Glutamatergic neuron (in vitro differentiated cells): ENCODE data around the gene DHX35. TPM values are rescaled to one million over a fixed set of nuclear protein-coding genes. Genes with fewer than 3 reads are reported as not detected.

Experiments
- DNase-seq: peaks from one replicate; pipeline ENCODE4 v3.0.0; 2022
- H3K27ac Mint-ChIP-seq: one replicate; pipeline ENCODE4 v1.8.0; 2020; ENCODE audit warnings: mild to moderate bottlenecking, mixed read lengths, inconsistent platforms; ENCODE audit not compliant: unreplicated experiment
- H3K27me3 Mint-ChIP-seq: one replicate; pipeline ENCODE4 v1.8.0; 2020; ENCODE audit warnings: mild to moderate bottlenecking, moderate library complexity, mixed read lengths, inconsistent platforms; ENCODE audit not compliant: unreplicated experiment
- H3K36me3 Mint-ChIP-seq: one replicate; pipeline ENCODE4 v1.8.0; 2020; ENCODE audit warnings: mild to moderate bottlenecking, mixed read lengths, inconsistent platforms; ENCODE audit not compliant: unreplicated experiment
- H3K4me1 Mint-ChIP-seq: one replicate; pipeline ENCODE4 v1.8.0; 2020; ENCODE audit warnings: mild to moderate bottlenecking, low read depth, mixed read lengths, inconsistent platforms; ENCODE audit not compliant: unreplicated experiment
- H3K4me3 Mint-ChIP-seq: one replicate; pipeline ENCODE4 v1.8.0; 2020; ENCODE audit warnings: mild to moderate bottlenecking, mixed read lengths, inconsistent platforms; ENCODE audit not compliant: unreplicated experiment
- H3K9me3 Mint-ChIP-seq: one replicate; pipeline ENCODE4 v1.8.0; 2020; ENCODE audit warnings: mild to moderate bottlenecking, moderate library complexity, mixed read lengths, inconsistent platforms; ENCODE audit not compliant: unreplicated experiment
- total RNA-seq: library from RNA; stranded (reverse); fragmentation: NEBNext Ultra II Directional; extraction: Animal tissue kit (Norgen Biotek cat#: 25700); gene quantifications from one replicate; pipeline ENCODE4 v1.2.1, GENCODE V29; 2021; ENCODE audit not compliant: unreplicated experiment
- TF ChIP-seq, protein P1 (sequence below): fragments of 200-600 bp; sonication (generic); IDR thresholded peaks from one replicate; pipeline ENCODE4 v1.5.0; 2021; ENCODE audit not compliant: partially characterized antibody, unreplicated experiment

DHX35 gene
- total RNA-seq, 1 donor from 2014 or later, result 12.0 TPM

DNA sequence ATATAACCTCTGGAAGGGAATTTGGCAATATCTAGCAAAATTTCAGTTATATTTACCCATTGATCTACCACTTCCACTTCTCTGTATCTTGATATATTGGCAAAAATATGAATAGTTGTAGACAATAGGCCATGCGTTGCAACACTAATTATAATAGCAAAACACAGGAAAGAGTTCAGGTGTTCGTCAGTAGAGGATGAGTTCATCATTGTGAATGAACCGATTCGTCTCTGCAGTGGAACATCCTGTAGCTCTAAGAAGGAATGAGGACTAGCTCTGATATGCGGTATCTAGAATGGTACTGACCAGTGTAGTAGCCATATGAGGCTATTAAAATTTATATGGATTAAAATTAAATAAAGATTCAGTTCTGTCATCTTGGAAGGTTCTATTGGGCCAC, 27.6 kb upstream of the DHX35 start:
- DNase-seq, result no peak
- Mint-ChIP-seq H3K36me3 (no peaks in the 10 kb centered on the region), H3K9me3 (peaks cover 2% of the 10 kb centered on the region), H3K27ac (no peak overlapping the region), H3K4me3 (no peak overlapping the region), H3K4me1 (no peaks in the 10 kb centered on the region), H3K27me3 (no peaks in the 10 kb centered on the region)
- TF ChIP-seq, protein P1, sequence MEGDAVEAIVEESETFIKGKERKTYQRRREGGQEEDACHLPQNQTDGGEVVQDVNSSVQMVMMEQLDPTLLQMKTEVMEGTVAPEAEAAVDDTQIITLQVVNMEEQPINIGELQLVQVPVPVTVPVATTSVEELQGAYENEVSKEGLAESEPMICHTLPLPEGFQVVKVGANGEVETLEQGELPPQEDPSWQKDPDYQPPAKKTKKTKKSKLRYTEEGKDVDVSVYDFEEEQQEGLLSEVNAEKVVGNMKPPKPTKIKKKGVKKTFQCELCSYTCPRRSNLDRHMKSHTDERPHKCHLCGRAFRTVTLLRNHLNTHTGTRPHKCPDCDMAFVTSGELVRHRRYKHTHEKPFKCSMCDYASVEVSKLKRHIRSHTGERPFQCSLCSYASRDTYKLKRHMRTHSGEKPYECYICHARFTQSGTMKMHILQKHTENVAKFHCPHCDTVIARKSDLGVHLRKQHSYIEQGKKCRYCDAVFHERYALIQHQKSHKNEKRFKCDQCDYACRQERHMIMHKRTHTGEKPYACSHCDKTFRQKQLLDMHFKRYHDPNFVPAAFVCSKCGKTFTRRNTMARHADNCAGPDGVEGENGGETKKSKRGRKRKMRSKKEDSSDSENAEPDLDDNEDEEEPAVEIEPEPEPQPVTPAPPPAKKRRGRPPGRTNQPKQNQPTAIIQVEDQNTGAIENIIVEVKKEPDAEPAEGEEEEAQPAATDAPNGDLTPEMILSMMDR, result no peak

DNA sequence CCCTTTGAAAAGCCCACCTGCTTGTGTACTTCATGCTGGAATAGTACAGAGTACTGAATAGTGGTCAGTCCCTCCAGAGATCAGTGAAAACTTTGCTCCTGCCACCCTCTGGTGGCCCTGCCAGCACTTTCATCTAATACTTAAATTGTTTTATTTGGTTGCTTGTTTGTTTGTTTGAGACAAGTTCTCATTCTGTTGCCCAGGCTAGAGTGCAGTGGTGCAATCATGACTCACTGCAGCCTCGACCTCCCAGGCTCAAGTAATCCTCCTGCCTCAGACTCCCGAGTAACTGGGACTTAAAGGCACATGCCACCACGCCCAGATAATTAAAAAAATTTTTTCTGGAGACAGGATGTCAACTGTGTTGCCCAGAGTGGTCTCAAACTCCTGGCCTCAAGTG, 26.9 kb upstream of the DHX35 start:
- no peaks in the 10 kb centered on the region for H3K4me1 Mint-ChIP-seq
- peaks cover 2% of the 10 kb centered on the region for H3K9me3 Mint-ChIP-seq
- no peak overlapping the region for H3K4me3 Mint-ChIP-seq
- no peak for DNase-seq
- H3K27ac Mint-ChIP-seq, result no peak overlapping the region
- no peaks in the 10 kb centered on the region for H3K27me3 Mint-ChIP-seq
- H3K36me3 Mint-ChIP-seq, result no peaks in the 10 kb centered on the region
- TF ChIP-seq, protein P1, result peak; percentile 5

DNA sequence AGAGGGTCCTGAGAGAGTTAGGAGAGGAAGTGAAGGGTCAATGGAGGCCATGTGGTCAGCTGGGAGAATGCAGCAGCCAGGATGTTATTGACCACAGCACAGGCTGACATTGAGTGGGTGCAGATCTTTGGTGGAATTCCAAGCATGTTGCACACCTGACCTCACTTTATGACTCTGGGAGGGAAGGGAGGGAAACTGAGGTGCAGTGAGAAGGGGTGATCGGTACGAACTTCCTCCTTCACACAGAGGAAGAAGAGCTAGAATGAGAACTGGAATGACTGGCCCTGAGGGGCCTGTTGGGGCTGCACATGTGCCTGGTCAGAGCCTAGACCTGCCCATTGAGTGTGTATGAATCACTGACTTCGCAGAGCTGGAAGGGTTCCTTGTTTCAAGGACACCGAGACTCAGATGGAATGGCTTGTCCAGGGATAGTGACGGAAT, 26.2 kb upstream of the DHX35 start:
- Mint-ChIP-seq H3K9me3 (peaks cover 2% of the 10 kb centered on the region), H3K36me3 (no peaks in the 10 kb centered on the region), H3K27ac (no peak overlapping the region), H3K4me3 (no peak overlapping the region), H3K27me3 (no peaks in the 10 kb centered on the region), H3K4me1 (no peaks in the 10 kb centered on the region)
- DNase-seq, result no peak
- TF ChIP-seq, protein P1, result no peak

DNA sequence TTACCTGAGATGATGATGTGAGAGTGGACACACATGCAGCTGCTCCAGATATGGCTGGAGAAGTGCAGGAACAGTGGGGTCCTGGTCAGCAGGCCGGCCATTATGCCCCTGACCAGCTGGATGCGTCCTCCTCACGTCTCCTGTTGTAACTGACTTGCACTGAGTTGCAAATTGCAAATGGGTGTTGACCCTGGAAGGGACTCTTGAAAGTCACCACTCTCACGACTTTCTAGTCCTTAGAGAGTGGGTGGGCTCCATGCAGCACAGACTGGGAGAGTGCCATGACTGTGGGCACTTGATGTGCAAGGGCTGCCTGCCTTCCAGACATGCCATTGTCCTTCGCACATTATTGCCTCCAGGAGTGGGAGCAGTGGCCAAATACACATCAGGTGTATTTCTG, 25.1 kb upstream of the DHX35 start:
- TF ChIP-seq, protein P1, result no peak
- no peaks in the 10 kb centered on the region for H3K4me1 Mint-ChIP-seq
- peaks cover 2% of the 10 kb centered on the region for H3K9me3 Mint-ChIP-seq
- no peaks in the 10 kb centered on the region for H3K36me3 Mint-ChIP-seq
- H3K4me3 Mint-ChIP-seq, result no peak overlapping the region
- no peak for DNase-seq
- H3K27ac Mint-ChIP-seq, result no peak overlapping the region
- no peaks in the 10 kb centered on the region for H3K27me3 Mint-ChIP-seq

DNA sequence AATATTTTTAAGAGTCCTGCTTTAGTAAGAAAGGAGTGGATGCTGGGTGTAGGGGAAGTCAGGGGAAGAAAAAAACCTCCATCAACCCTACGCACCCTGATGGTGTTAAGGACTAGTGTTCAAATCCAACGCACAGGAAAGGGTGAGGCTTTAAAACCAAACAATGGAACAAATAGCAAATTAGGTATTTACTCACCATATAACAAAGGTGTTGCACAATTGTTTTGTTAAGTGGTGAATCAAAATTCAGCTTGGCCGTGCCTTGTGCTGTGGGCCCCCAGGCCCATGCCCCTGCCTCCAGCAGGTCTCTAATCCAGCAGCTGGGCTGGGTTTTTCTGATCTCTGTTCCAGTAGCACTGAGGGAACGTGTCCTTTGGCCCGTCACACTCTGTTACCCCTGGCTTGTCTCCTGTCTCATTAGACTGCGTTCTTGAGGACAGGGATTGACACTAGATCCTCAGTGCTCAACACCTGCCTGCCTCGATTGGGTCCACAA, 24.1 kb upstream of the DHX35 start:
- Mint-ChIP-seq H3K4me3 (no peak overlapping the region), H3K9me3 (peaks cover 2% of the 10 kb centered on the region), H3K36me3 (no peaks in the 10 kb centered on the region), H3K27ac (no peak overlapping the region), H3K27me3 (no peaks in the 10 kb centered on the region), H3K4me1 (no peaks in the 10 kb centered on the region)
- TF ChIP-seq, protein P1, result no peak
- DNase-seq, result no peak
